ENCODE measurements around the gene USP22. TPM values are rescaled to one million over a fixed set of nuclear protein-coding genes. Genes with fewer than 3 reads are reported as not detected.
A peak's percentile ranks its signal among the peaks of the same experiment; 100 is the strongest.

Gene USP22
- total and polyA plus RNA-seq, 2 experiments from 2014 or later: 68.9 to 296 TPM

DNA sequence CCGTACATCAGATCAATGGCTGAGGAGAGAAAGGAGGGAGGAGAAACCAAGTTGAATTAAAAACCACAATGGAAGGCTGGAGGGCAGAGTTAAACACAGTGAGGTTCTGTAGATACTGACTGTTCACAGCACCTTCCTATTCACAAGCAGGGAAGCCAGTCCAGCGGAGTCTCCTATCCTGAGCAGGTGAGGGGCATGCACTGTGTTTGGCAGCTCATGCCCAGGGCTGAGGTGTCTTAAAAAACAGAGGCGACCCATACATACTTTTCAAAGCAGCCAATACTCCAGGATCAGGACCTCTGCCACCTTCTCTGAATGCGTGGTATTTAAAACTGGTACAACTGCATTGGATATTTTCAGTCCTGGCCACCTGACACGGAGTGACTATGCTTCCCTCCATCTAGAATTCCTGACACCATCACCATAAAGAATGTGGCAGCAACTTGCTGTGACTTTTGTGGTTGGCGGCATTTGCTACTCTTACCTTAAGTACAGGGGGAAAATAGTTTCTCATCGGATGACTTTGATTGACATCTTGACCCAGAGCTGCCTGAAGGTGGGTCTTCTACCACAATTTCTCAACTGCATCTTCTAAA lies 21.5 kb downstream of the USP22 start:
- Histone ChIP-seq H3K4me3 (no peak overlapping the region), H3F3A (replicated peaks; ENCODE audit: low read depth) (peaks cover 60% of the 10 kb centered on the region), H2AFZ (no peak overlapping the region), H3K27ac (ENCODE audit: low read depth) (no peak overlapping the region), H3K4me1 (ENCODE audit: insufficient read depth) (no peaks in the 10 kb centered on the region), H3K79me2 (replicated peaks; ENCODE audit: insufficient read depth) (peaks cover 100% of the 10 kb centered on the region), H3K36me3 (ENCODE audit: insufficient read depth) (peaks cover 82% of the 10 kb centered on the region), H3K27me3 (ENCODE audit: insufficient read depth) (no peaks in the 10 kb centered on the region), H3K9me2 (ENCODE audit: insufficient read depth) (no peaks in the 10 kb centered on the region), H3K4me2 (no peak overlapping the region), H4K20me1 (replicated peaks; ENCODE audit: insufficient read depth) (peaks cover 92% of the 10 kb centered on the region)
- ATAC-seq (no peak), DNase-seq (ENCODE audit: low spot score) (no peak)
- TF ChIP-seq, protein P1, sequence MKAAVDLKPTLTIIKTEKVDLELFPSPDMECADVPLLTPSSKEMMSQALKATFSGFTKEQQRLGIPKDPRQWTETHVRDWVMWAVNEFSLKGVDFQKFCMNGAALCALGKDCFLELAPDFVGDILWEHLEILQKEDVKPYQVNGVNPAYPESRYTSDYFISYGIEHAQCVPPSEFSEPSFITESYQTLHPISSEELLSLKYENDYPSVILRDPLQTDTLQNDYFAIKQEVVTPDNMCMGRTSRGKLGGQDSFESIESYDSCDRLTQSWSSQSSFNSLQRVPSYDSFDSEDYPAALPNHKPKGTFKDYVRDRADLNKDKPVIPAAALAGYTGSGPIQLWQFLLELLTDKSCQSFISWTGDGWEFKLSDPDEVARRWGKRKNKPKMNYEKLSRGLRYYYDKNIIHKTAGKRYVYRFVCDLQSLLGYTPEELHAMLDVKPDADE (IDR thresholded peaks at IDR 0.05): no peak
- TF ChIP-seq ZNF331 (CRISPR knock-in tag; IDR thresholded peaks at IDR 0.05; ENCODE audit: low read depth) (no peak), NANOG (IDR thresholded peaks at IDR 0.05; ENCODE audit: borderline replicate concordance) (no peak)
- Mint-ChIP-seq H3K4me1 (no peaks in the 10 kb centered on the region; the same call in 2 of the 3 replicates), H3K36me3 (ENCODE audit: low read depth) (peaks cover 94% of the 10 kb centered on the region), H3K27ac (no peak overlapping the region), H3K4me3 (no peak overlapping the region), H3K27me3 (ENCODE audit: insufficient read depth, low read depth, poor library complexity) (peaks cover 10% of the 10 kb centered on the region), H3K9me3 (no peaks in the 10 kb centered on the region)

DNA sequence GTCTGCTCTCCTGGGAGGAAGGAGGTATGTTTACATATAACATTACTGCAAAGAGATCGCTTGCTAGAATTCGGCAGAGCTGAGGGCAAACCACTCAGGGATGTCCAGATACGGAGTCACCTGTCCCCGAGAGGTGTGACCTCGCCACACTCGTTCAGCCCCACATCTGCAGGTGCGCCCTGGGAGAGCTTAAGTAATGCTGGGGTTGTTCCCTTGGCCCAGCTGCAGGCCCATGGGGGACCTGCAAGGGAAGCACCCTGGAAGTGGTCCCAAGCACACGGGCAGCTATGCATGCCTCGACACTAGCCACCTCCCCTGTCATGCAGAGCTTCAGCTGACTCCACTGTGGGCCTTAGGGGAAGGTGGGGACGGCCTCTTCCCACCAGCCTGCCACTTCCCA lies 22.2 kb downstream of the USP22 start:
- Histone ChIP-seq H3K79me2 (replicated peaks; ENCODE audit: insufficient read depth) (peaks cover 100% of the 10 kb centered on the region), H3K4me3 (no peak overlapping the region), H4K20me1 (replicated peaks; ENCODE audit: insufficient read depth) (peaks cover 92% of the 10 kb centered on the region), H3K4me2 (no peak overlapping the region), H3F3A (replicated peaks; ENCODE audit: low read depth) (peaks cover 60% of the 10 kb centered on the region), H3K27ac (ENCODE audit: low read depth) (no peak overlapping the region), H3K4me1 (ENCODE audit: insufficient read depth) (no peaks in the 10 kb centered on the region), H3K36me3 (ENCODE audit: insufficient read depth) (peaks cover 87% of the 10 kb centered on the region), H3K9me2 (ENCODE audit: insufficient read depth) (no peaks in the 10 kb centered on the region), H3K27me3 (ENCODE audit: insufficient read depth) (no peaks in the 10 kb centered on the region), H2AFZ (no peak overlapping the region)
- Mint-ChIP-seq H3K36me3 (ENCODE audit: low read depth) (peaks cover 94% of the 10 kb centered on the region), H3K4me1 (no peaks in the 10 kb centered on the region; the same call in 2 of the 3 replicates), H3K27me3 (ENCODE audit: insufficient read depth, low read depth, poor library complexity) (peaks cover 10% of the 10 kb centered on the region), H3K4me3 (no peak overlapping the region), H3K9me3 (no peaks in the 10 kb centered on the region), H3K27ac (no peak overlapping the region)
- no peak for DNase-seq (ENCODE audit: low spot score)
- no peak for ATAC-seq
- 0 out of 2 replicates have a peak, but pooled peaks have one; percentile 5 for TF ChIP-seq POLR2AphosphoS5 (IDR thresholded peaks at IDR 0.05; ENCODE audit: low read depth)
- TF ChIP-seq STAT1 (IDR thresholded peaks at IDR 0.05; ENCODE audit: unreplicated experiment): no peak

DNA sequence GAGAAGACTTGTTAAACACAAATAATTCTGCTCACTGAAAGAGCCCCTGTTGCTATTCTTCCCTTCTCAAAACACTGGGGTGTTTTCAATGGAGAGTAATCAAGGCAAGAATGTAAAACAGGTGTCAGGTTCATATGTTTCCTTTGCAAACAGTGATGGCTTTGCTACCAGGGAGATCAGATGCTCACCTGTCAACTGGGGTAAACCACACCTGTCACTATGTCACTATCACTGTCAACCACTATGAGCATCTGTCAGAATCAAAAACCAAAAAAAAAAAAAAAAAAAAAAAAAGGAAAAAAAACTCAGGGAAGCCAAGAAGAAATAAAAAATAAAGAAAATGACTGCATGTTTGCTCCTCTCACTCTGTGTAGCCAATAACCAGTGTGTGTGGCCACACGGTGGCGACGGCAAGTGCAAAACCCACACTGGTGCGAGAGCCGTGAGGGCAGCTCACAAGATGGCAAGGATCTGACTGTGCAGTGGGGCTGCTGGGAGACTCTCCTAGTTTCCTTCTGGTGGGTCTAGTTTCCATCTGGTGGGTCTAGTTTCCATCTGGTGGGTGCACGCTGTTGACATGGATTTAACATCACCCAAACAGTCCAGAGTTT lies 22.7 kb downstream of the USP22 start:
- H4K20me1 ChIP-seq (replicated peaks; ENCODE audit: insufficient read depth): peaks cover 92% of the 10 kb centered on the region
- no peaks in the 10 kb centered on the region for H3K9me2 ChIP-seq (ENCODE audit: insufficient read depth)
- H3K36me3 ChIP-seq (ENCODE audit: insufficient read depth): peaks cover 87% of the 10 kb centered on the region
- no peaks in the 10 kb centered on the region for H3K9me3 Mint-ChIP-seq
- H3K4me3 Mint-ChIP-seq: no peak overlapping the region
- ATAC-seq (peak; percentile 89), DNase-seq (ENCODE audit: low spot score) (peak; percentile 44)
- H3K4me3 ChIP-seq: no peak overlapping the region
- no peak overlapping the region for H3K27ac Mint-ChIP-seq
- H3K27ac ChIP-seq (ENCODE audit: low read depth): no peak overlapping the region
- no peaks in the 10 kb centered on the region for H3K4me1 Mint-ChIP-seq
- H3K4me1 ChIP-seq (ENCODE audit: insufficient read depth): no peaks in the 10 kb centered on the region
- no peak overlapping the region for H3K4me2 ChIP-seq
- H3K36me3 Mint-ChIP-seq (ENCODE audit: low read depth): peaks cover 94% of the 10 kb centered on the region
- H3K27me3 ChIP-seq (ENCODE audit: insufficient read depth): no peaks in the 10 kb centered on the region
- peaks cover 62% of the 10 kb centered on the region for H3F3A ChIP-seq (replicated peaks; ENCODE audit: low read depth)
- H2AFZ ChIP-seq: no peak overlapping the region
- peaks cover 10% of the 10 kb centered on the region for H3K27me3 Mint-ChIP-seq (ENCODE audit: insufficient read depth, low read depth, poor library complexity)
- H3K79me2 ChIP-seq (replicated peaks; ENCODE audit: insufficient read depth): peaks cover 100% of the 10 kb centered on the region
- TF ChIP-seq ZNF114 (CRISPR knock-in tag; IDR thresholded peaks at IDR 0.05) (no peak), POLR2AphosphoS5 (IDR thresholded peaks at IDR 0.05; ENCODE audit: low read depth) (peak; percentile 18; the same call in 1 of the 2 replicates), NANOG (IDR thresholded peaks at IDR 0.05; ENCODE audit: borderline replicate concordance) (no peak)
- TF ChIP-seq, protein P2, sequence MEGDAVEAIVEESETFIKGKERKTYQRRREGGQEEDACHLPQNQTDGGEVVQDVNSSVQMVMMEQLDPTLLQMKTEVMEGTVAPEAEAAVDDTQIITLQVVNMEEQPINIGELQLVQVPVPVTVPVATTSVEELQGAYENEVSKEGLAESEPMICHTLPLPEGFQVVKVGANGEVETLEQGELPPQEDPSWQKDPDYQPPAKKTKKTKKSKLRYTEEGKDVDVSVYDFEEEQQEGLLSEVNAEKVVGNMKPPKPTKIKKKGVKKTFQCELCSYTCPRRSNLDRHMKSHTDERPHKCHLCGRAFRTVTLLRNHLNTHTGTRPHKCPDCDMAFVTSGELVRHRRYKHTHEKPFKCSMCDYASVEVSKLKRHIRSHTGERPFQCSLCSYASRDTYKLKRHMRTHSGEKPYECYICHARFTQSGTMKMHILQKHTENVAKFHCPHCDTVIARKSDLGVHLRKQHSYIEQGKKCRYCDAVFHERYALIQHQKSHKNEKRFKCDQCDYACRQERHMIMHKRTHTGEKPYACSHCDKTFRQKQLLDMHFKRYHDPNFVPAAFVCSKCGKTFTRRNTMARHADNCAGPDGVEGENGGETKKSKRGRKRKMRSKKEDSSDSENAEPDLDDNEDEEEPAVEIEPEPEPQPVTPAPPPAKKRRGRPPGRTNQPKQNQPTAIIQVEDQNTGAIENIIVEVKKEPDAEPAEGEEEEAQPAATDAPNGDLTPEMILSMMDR (conservative IDR thresholded peaks at IDR 0.05; ENCODE audit: low read depth in 2 of 2): peak; percentile 39 to 59
- TF ChIP-seq, protein P3, sequence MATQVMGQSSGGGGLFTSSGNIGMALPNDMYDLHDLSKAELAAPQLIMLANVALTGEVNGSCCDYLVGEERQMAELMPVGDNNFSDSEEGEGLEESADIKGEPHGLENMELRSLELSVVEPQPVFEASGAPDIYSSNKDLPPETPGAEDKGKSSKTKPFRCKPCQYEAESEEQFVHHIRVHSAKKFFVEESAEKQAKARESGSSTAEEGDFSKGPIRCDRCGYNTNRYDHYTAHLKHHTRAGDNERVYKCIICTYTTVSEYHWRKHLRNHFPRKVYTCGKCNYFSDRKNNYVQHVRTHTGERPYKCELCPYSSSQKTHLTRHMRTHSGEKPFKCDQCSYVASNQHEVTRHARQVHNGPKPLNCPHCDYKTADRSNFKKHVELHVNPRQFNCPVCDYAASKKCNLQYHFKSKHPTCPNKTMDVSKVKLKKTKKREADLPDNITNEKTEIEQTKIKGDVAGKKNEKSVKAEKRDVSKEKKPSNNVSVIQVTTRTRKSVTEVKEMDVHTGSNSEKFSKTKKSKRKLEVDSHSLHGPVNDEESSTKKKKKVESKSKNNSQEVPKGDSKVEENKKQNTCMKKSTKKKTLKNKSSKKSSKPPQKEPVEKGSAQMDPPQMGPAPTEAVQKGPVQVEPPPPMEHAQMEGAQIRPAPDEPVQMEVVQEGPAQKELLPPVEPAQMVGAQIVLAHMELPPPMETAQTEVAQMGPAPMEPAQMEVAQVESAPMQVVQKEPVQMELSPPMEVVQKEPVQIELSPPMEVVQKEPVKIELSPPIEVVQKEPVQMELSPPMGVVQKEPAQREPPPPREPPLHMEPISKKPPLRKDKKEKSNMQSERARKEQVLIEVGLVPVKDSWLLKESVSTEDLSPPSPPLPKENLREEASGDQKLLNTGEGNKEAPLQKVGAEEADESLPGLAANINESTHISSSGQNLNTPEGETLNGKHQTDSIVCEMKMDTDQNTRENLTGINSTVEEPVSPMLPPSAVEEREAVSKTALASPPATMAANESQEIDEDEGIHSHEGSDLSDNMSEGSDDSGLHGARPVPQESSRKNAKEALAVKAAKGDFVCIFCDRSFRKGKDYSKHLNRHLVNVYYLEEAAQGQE (IDR thresholded peaks at IDR 0.05; ENCODE audit: unreplicated experiment): no peak

All from GM23338 (cell line).